Stimulated activated CD4-positive, alpha-beta T cell treated with anti-CD3 and anti-CD28 coated beads, TNF-alpha, amount 100 ng/mL, for 4 hours (primary cell): ENCODE data around the gene SARS1.
"Not testable (repeated sequence)": the region's sequence is repeated elsewhere in the genome, so short reads cannot be mapped to it uniquely, and the experiment has no call there.

ENCODE experiments used
- DNase-seq, 3 experiments: peaks; one replicate each; pipeline ENCODE4 v3.0.0-alpha.2; 2020; ENCODE audit warnings: low read depth in 3 of 3

SARS1 gene, protein sequence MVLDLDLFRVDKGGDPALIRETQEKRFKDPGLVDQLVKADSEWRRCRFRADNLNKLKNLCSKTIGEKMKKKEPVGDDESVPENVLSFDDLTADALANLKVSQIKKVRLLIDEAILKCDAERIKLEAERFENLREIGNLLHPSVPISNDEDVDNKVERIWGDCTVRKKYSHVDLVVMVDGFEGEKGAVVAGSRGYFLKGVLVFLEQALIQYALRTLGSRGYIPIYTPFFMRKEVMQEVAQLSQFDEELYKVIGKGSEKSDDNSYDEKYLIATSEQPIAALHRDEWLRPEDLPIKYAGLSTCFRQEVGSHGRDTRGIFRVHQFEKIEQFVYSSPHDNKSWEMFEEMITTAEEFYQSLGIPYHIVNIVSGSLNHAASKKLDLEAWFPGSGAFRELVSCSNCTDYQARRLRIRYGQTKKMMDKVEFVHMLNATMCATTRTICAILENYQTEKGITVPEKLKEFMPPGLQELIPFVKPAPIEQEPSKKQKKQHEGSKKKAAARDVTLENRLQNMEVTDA

DNA sequence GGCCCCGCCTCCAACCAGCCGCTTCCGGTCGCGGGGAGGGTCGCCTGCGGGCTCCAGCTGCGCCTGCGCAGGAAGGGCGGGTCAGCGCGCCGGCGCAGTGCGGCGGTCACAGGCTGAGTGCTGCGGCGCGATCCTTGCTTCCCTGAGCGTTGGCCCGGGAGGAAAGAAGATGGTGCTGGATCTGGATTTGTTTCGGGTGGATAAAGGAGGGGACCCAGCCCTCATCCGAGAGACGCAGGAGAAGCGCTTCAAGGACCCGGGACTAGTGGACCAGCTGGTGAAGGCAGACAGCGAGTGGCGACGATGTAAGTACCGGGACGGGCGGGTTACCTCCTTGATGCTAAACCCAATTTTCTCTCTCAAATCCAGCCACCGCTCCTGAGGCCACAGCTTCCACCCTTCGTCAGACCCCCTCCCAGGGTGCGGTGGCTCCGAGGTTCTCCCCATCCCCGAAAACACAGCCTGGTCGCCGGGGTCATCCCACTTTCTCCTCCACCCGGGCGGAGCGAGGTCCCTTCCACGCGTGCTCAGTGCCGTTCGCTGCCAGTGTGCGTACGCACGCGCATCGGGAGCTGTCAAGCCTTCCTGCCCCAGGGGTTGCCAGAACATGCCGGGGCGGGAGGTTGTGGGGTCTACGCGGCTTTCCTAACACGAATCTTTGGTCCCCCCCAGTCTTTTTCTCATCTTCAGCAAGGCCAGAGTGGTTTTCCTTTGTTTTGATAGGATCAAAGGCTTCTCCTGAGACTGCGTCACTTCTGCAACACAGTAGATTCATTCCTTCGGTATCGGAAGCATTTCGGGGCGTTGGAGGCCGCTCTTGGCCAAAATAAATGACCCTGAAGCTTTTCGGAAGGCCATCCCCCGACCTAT is at the start of gene SARS1:
Gene SARS1 (plus strand): TSS at position 95 of the 870 bp plus-strand sequence. CDS start 75 bp downstream, at position 170.
- DNase-seq: peak; percentile 81 to 87 (median 85)

DNA sequence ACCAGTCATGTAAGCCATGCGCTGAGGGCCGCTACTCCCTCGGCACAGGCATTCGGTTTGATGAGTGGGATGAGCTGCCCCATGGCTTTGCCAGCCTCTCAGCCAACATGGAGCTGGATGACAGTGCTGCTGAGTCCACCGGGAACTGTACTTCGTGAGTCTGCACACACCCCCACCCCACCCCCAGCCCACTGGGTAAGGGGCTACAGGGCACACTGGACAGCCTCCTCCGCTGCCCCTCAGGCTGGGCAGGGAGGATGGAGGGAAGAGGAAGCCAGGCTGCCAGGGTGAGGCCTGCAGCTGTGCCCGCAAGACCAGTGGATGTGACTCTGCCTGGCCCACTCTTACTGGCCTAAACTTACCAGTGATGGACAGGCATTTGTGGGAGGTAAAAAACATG is 49.2 kb upstream of the SARS1 start:
- no peak for DNase-seq

DNA sequence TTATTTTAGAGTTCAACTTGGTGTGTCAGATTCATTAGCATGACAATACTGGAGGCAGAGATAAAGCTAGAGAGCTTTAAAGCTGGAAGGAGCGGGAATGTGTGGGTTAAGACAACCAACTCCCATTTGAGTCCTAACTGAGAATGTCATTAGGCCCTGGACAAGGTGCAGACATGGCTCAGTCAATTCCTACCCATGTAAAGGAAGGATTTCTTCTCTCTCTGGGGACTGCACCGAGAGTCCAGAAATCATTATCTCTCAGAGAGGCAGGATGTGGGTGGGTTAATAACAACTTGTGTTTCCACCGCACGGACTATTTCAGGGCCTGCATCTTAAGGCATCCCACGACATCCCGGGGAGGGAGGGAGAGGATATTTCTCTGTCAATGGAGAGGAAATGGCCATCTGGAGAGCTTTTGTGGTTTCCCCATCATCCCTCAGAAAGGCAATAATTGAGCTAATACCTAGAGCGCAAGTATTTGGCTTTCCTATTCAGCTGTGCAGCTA is 46.7 kb upstream of the SARS1 start:
- no peak for DNase-seq

DNA sequence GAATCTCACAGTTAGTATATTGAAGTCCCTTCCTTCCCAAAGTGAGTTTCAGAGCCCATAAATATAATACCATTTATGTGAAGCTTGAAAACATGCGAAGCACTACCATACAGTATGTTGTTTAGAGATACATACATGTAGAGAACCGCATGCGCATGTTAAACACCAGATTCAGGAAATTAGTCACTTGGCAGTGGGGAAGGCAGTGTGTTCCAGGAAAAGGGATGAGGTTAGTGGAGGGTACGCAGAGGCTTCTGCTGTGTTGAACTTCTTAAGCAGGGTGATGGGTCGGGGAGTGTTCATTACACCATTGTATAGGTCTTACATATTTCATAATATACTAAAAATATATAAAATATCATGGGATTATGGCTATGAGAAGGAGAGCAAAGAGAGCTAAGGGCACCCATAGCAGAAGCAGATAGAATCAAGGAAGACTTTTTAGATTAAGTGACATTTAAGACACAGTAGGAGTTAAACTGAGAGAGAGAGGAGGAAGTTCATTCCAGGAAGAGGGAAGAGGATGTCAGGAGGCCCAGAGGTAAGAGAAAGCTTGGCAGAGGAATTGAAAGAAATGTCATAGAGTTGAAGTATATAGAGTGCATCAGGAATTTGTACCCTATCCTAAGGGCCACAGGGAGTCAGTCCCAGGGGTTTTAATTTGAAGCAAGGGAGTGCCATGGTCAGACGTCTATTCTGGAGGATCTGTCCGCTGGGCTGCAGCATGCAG is 43.5 kb upstream of the SARS1 start:
- DNase-seq: no peak

DNA sequence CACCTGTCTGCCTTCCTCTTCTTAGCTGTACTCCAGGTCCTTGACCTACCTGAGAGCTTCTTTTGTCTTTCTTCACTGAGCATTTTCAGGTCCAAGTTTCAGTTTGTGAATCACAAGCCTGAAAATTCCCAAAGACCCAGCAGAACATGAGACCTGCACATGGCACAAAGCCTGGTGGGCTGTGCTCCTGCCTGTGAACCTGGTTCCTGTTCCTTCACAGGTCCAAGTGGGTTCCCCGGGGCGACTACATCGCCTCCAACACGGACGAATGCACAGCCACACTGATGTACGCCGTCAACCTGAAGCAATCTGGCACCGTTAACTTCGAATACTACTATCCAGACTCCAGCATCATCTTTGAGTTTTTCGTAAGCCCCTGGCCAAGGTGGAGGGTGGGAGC is 42.1 kb upstream of the SARS1 start:
- DNase-seq: no peak

DNA sequence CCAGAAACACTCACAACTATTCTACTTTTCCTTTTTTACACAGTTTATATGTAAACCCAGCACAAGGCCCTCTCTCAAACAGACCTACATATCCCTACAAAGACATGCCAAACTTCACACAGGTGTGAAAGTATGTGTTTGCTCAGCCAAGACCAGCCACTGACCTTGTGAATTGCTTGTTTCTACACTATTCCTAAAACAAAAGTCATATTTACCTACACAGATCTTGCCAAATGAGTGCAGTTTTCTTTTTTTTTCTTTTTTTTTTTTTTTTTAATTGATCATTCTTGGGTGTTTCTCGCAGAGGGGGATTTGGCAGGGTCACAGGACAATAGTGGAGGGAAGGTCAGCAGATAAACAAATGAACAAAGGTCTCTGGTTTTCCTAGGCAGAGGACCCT is 37.4 kb upstream of the SARS1 start:
- DNase-seq: not testable (repeated sequence)

DNA sequence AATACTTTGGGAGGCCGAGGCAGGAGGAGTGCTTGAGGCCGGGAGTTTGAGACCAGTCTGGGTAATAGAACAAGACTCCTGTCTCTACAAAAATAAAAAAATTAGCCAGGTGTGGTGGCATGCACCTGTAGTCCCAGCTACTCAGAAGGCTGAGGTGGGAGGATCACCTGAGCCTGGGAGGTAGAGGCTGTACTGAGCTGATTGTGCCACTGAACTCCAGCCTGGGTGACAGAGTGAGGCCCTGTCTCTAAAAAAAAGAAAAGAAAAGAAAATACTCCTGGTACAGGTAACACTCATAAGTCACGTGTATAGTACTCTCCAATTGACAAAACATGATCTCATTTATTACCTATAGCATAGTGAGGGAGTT is 33.0 kb upstream of the SARS1 start:
- DNase-seq: not testable (repeated sequence)

DNA sequence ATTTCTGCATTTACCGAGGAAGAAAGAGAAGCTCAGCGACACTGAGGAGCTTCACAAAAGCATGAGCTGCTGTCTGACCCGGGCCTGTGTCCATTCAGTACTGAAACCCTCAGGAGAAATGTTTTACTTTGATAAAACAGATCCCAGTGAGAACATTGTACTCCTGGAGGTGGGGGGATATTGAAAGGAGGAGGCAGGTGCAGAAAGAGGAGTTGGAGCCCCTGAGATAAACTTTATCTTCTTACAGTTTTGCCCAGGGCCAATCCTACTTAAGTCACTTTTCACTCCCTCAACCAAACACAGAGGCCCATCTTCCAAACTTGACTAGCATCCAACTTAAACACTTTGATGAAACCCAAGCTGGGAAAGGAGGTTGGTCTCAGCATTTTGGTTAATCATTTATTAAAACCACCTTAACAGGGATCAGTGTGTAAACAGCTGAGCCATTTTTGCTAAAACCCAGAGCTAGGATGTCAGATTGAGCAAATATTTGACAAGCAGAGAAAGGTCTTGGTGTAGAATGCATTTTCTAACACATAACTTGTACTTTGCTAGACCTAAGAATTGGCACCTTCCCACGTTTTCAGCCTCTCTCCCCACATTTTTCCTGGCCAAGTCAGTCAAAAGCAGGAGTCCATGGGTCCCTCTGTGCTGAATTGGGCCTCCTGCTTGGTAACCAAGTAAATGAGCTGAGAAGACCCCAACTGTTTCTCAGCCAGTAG is 32.5 kb upstream of the SARS1 start:
- no peak for DNase-seq

DNA sequence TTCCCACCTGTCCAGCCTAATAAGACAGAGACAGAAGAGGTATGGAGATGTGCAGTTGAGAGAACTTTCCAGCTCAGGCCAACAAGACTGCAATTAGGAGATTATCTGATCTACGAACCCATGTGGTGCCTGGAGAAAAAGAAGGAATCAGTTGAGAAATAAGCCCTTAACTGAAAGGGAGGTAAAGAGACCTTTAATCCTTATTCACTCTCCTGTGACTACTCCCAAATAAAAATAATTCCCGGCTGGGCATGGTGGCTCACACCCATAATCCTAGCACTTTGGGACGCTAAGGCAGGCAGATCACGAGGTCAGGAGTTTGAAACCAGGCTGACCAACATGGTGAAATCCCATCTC is 31.9 kb upstream of the SARS1 start:
- DNase-seq: no peak

DNA sequence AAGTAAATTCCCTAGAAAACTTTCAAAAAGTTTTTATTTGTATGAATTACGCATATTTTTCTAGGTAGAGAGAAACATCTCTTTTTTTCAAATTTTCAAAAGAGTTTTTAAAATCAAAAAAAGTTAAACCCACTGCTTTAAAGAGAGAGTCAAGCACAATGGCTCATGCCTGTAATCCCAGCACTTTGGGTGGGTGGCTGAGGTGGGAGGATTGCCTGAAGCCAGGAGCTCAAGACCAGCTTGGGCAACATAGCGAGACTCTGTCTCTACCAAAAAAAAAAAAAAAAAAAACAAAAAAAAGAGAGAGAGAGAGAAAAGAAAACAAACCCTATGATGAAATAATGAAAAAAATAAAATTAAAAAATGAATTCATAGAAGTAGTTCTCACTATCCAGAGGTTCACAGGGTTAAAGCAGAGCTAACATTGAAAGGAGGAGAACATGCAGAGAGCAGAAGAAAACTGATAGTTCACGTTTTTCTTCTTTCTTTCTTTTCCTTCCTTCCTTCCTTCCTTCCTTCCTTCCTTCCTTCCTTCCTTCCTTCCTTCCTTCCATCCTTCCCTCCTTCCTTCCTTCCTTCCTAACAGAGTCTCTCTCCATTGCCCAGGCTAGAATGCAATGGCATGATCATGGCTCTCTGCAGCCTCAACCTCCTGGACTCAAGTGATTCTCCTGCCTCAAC is 30.5 kb upstream of the SARS1 start:
- no peak for DNase-seq

DNA sequence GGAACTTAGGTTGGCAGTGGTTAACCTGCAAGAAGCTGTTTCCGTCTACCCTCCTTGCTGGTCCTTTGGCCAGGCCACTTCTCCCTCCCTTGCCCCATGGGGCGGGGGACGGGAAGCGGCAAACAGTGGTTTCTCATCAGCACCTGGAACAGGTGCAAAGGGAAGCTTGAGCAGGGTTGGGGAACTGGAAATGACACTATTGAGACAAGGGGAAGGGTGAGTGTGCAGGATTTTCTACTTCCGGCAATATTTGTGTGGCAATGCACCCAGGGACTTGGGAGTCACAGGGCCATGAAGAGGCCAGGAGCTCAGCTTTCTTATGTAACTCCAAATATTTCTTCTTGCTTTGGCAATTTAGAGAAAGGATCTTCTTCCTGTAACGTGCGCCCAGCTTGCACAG is 29.0 kb upstream of the SARS1 start:
- no peak for DNase-seq

DNA sequence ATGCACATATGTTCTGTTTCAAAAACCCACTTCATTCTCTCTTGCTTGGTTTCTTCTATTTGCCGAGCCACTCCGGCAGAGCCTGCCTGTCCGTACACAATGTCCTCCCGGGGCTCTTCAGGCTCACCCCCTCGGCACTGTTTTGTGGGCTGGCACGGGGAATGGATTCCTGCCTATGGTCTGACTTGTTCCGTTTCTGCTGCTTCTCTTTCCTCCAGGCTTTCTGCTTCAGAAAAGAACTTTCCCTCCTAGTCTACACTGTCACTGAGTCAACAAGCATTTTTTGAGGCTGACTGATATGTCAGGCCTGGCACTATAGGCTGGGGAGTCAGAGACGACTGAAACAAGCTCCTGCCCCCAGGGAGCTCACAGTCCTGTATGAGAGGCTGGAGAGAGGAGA is 28.4 kb upstream of the SARS1 start:
- no peak for DNase-seq

DNA sequence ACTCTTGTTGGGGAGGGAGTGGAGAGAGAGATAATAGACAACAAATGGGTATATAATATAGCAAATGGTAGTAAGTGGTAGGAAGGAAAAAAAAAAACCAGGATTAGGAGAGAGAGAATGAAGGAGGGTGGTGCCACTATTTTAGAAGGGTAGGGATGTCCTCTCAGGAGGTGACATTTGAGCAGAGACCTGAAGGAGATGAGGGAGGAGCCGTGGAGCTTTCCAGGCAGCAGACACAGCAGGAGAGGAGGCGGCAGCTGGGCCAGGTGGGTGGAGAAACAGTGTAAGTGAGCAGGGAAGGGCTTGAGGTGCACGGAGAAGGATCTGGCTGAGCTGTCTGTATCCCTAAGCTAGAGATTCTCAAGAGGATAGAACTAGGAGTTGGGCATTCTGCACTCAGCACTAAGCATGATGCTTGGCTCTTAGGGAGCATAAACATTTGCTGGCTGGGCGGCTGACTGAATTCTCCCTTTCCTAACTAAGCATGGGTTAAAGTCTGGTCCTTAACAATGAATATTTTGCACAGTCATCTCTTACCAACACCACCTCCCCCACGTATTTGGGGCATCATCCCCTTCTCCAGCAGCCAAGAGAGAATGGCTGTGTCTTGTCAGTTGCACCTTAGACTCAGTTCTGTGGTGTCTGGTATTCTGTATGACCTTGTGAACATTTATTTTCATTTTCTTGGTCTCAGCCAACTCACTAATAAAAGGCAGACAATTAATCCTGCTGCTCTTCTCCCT is 27.6 kb upstream of the SARS1 start:
- DNase-seq: no peak

DNA sequence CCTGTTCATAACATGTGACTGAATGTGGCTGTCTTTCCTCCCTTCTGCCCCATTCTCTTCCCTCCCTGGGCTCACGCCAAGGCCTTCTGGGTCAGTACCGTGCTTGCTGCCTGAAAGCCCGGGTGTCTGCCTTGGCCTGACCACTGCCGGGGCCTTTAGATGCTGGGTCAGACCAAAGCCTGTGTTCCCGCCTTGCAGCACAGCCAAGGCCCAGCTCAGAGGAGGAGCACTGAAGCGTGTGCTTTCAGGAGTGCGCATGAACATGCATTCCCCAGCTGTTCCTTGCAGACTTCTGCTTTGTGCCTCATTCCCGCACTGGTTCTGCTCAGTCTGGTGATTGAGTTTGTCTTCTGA is 27.0 kb upstream of the SARS1 start:
- DNase-seq: no peak

DNA sequence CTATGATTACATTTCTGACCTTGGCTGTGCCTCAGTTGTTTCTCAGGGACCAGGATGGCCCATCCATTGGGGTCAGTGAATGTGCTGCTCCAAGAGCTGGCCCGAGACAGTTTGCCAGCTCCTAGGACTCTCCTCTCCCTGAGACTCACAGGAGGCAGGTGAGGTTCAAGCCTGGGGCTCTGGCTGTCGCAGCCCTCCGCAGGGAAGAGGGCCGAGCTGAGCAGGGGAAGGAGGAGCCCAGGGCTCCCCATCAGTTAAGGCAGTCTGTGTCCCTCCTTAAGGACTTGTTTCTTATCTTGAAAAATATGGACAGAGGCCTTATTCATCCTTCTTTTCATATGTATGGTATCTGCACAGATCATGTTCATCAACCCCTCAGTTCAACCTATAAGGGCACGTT is 26.6 kb upstream of the SARS1 start:
- DNase-seq: no peak

DNA sequence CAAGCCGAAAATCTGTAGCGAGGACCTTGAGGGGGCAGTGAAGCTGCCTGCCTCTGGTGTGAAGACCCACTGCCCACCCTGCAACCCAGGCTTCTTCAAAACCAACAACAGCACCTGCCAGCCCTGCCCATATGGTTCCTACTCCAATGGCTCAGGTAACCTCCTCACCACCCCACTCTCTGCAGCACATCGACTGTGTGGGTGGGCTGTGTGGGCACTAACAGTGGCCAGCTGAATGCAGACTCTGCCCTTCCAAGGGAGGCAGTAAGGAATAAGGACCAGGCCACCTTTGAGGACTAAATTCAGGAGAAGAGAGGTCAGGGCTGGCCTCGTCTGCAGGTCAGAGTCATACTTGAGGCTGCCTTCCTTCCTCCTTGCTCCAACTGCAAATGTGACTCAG is 25.5 kb upstream of the SARS1 start:
- DNase-seq: no peak

DNA sequence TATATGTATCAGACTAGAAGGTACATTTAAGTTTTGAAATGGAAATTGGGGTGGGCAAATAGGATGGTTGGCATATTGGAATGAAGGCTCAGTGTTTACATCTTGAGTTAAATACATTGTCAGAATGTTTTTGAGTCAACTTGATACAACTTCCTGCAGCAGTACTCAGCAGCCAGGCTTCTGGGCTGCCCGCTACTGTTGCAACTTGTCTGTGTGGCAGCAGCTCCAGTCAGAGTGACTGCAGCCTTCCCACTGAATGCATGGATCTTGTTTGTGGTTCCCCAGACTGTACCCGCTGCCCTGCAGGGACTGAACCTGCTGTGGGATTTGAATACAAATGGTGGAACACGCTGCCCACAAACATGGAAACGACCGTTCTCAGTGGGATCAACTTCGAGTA is 24.9 kb upstream of the SARS1 start:
- no peak for DNase-seq

DNA sequence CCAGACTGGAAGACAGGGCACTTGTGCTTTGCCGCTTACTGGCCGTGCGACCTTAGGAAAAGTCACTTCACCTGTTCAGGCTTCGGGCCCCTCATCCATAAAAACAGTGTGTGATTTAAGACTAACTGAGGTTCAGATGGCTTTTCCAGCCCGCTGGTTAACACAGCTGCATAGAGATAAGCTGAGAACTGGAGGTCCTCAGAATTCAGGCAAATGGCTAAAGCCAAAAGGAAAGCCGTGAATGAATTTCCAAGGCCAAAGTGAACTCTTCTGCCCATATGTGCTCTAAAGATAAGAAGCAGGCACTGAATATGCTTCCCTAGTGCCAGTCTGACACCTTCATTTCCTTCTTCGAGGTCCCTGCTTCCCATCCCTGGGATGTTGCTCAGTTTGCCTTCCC is 23.5 kb upstream of the SARS1 start:
- DNase-seq: no peak

DNA sequence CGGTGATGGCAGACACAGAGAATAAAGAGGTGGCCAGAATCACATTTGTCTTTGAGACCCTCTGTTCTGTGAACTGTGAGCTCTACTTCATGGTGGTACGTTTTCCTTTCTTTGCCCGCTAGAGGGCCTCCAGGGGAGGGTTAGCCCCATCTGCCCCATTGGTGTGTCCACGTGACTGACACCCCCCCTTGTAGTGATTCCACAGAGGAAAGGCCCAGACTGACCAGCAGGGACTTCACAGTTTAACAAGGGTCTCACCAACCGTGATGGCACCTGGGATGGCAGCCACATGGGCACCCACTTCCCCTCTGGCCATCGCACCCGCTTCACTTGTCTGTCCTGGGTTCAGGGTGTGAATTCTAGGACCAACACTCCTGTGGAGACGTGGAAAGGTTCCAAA is 22.3 kb upstream of the SARS1 start:
- no peak for DNase-seq

DNA sequence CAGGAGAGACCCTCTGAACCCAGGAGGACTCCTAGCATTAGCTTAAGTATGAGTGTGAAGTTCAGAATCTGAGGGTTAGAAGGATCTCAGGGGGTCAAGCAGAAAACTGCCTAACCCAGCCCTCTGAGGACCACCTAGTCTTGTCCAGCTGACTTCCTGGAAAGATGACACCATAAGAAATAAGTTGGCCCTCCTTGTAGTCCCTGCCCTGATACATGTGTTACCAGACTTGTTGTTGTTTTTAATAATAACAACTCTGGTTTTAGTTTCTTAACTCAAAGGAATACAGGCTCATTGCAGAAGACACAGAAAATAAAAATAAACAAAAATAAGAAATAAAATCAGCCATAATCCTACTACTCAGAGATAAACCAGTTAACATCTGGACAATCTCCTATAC is 21.8 kb upstream of the SARS1 start:
- no peak for DNase-seq
